CD4-positive, alpha-beta T cell (primary cell): Measurements from ENCODE around the gene TNRC18. TPM values are rescaled to one million over a fixed set of nuclear protein-coding genes. Genes with fewer than 3 reads are reported as not detected.

Experiments
- ATAC-seq: fragments of 200-7000 bp; cut with Tn5 transposase; one replicate; pipeline ENCODE4 v1.10.0; 2022; ENCODE audit warnings: mild to moderate bottlenecking; ENCODE audit not compliant: poor library complexity
- CTCF ChIA-PET: fragments of 350-600 bp; sonication (Branson Sonifier 250); formaldehyde crosslinking; loops from one replicate; lab custom pipeline; 2021; ENCODE audit warnings: antibody characterized with exemption, inconsistent platforms; lab: Charles Lee
- POLR2A ChIA-PET: fragments of 350-600 bp; sonication (Branson Sonifier 250); formaldehyde crosslinking; loops from one replicate; lab custom pipeline; 2021; ENCODE audit warnings: antibody characterized with exemption, inconsistent platforms; lab: Charles Lee
- DNase-seq, 14 experiments: peaks; one replicate each; pipeline ENCODE4 v3.0.0-alpha.2; 2013 to 2020; ENCODE audit warnings: mixed read lengths in 2 of 14
- H3K27ac ChIP-seq, 2 donors: one replicate each; pipeline versions ENCODE4 v1.5.1 to v1.7.0; 2013; ENCODE audit warnings: low read length in 2 of 2, low read depth in 1 of 2, mild to moderate bottlenecking in 1 of 2
- H3K27me3 ChIP-seq, 2 experiments: 1 replicate in 1 of 2; 2 replicates in 1 of 2; pipeline versions ENCODE4 v1.6.1 to v1.7.0; 2013; ENCODE audit warnings: low read length in 2 of 2, control low read depth in 1 of 2, mild to moderate bottlenecking in 1 of 2, moderate library complexity in 1 of 2; ENCODE audit not compliant: insufficient read depth in 2 of 2, control insufficient read depth in 1 of 2
- H3K36me3 ChIP-seq: one replicate; pipeline ENCODE4 v1.6.1; 2013; ENCODE audit warnings: low read length, control low read depth; ENCODE audit not compliant: insufficient read depth
- H3K4me1 ChIP-seq: one replicate; pipeline ENCODE4 v1.6.1; 2013; ENCODE audit warnings: low read length, control low read depth; ENCODE audit not compliant: insufficient read depth
- H3K4me3 ChIP-seq: one replicate; pipeline ENCODE4 v1.5.1; 2013; ENCODE audit warnings: mild to moderate bottlenecking, low read length, moderate library complexity
- H3K9me3 ChIP-seq, 2 experiments: 1 replicate in 1 of 2; 2 replicates in 1 of 2; pipeline versions ENCODE4 v1.6.1 to v1.7.0; 2013; ENCODE audit warnings: low read length in 2 of 2, mild to moderate bottlenecking in 2 of 2, control low read depth in 1 of 2, moderate library complexity in 1 of 2; ENCODE audit not compliant: control insufficient read depth in 1 of 2, insufficient read depth in 1 of 2
- H3K27ac Mint-ChIP-seq: one replicate; pipeline ENCODE4 v1.8.0; 2020; ENCODE audit warnings: mixed read lengths
- H3K27me3 Mint-ChIP-seq: one replicate; pipeline ENCODE4 v1.8.0; 2021; ENCODE audit warnings: mixed read lengths
- H3K36me3 Mint-ChIP-seq: one replicate; pipeline ENCODE4 v1.8.0; 2021; ENCODE audit warnings: low read depth, mixed read lengths
- H3K4me1 Mint-ChIP-seq: one replicate; pipeline ENCODE4 v1.8.0; 2021; ENCODE audit warnings: low read depth, mixed read lengths
- H3K4me3 Mint-ChIP-seq: one replicate; pipeline ENCODE4 v1.8.0; 2020; ENCODE audit warnings: mild to moderate bottlenecking, mixed read lengths
- H3K9me3 Mint-ChIP-seq: one replicate; pipeline ENCODE4 v1.8.0; 2020; ENCODE audit warnings: mixed read lengths
- intact Hi-C, 2 experiments: fragments of 100-400 bp; cut with DNase I in 1 of 2; cut with micrococcal nuclease in 1 of 2; formaldehyde crosslinking; loops; one replicate each; pipeline versions ENCODE4 v1.15.1 to v1.9.0; 2023 to 2025; cut with DNase I, micrococcal nuclease
- total RNA-seq, 174 experiments: library from RNA in 2 of 174; stranded (reverse) in 2 of 174; gene quantifications; one replicate each; pipeline ENCODE4 v1.2.3 and lab custom pipeline; 2021 to 2026
- TF ChIP-seq, protein P1 (sequence below): fragments of 200-600 bp; IDR thresholded peaks from one replicate; pipeline ENCODE4 v1.8.0; 2022; ENCODE audit warnings: antibody characterized with exemption, mild to moderate bottlenecking

The TNRC18 gene
- total RNA-seq, 2 experiments from 2014 or later = 69.9 TPM

DNA sequence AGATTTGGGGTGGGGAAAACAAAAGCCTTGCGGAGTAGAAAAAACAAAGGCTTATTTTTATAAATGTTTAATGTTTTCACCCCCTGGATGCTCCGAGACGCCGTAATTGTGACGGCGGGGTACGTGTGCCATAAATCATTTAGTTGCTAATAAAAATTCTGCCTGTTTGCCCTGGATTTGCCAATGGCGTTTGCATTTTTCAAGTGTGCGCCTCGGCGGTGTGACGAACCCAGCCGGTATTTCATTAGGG, 2.5 kb upstream of the TNRC18 start:
- Mint-ChIP-seq H3K4me3 (peak overlapping the region; percentile 42), H3K27me3 (peaks cover 76% of the 10 kb centered on the region), H3K9me3 (no peaks in the 10 kb centered on the region), H3K4me1 (peaks cover 41% of the 10 kb centered on the region), H3K36me3 (no peaks in the 10 kb centered on the region), H3K27ac (no peak overlapping the region)
- peak overlapping the region; percentile 42 for H3K4me3 ChIP-seq
- peak in 1 of 14 experiments; percentile 29 for DNase-seq
- no peak overlapping the region for H3K27ac ChIP-seq
- ChIA-PET CTCF (no interaction called here), POLR2A (interaction anchor here (1.4 kb wide), 1 partner anchor 29 kb away, joined by 5 read pairs; no protein-coding TSS in a partner anchor)
- intact Hi-C loops = no loop called here
- H3K36me3 ChIP-seq = no peaks in the 10 kb centered on the region
- peaks cover 0 to 61% of the 10 kb centered on the region in 2 experiments for H3K9me3 ChIP-seq
- TF ChIP-seq, protein P1, sequence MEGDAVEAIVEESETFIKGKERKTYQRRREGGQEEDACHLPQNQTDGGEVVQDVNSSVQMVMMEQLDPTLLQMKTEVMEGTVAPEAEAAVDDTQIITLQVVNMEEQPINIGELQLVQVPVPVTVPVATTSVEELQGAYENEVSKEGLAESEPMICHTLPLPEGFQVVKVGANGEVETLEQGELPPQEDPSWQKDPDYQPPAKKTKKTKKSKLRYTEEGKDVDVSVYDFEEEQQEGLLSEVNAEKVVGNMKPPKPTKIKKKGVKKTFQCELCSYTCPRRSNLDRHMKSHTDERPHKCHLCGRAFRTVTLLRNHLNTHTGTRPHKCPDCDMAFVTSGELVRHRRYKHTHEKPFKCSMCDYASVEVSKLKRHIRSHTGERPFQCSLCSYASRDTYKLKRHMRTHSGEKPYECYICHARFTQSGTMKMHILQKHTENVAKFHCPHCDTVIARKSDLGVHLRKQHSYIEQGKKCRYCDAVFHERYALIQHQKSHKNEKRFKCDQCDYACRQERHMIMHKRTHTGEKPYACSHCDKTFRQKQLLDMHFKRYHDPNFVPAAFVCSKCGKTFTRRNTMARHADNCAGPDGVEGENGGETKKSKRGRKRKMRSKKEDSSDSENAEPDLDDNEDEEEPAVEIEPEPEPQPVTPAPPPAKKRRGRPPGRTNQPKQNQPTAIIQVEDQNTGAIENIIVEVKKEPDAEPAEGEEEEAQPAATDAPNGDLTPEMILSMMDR = no peak
- peaks cover 86% of the 10 kb centered on the region for H3K4me1 ChIP-seq
- no peak for ATAC-seq
- H3K27me3 ChIP-seq = peaks cover 86 to 90% of the 10 kb centered on the region in 2 experiments

DNA sequence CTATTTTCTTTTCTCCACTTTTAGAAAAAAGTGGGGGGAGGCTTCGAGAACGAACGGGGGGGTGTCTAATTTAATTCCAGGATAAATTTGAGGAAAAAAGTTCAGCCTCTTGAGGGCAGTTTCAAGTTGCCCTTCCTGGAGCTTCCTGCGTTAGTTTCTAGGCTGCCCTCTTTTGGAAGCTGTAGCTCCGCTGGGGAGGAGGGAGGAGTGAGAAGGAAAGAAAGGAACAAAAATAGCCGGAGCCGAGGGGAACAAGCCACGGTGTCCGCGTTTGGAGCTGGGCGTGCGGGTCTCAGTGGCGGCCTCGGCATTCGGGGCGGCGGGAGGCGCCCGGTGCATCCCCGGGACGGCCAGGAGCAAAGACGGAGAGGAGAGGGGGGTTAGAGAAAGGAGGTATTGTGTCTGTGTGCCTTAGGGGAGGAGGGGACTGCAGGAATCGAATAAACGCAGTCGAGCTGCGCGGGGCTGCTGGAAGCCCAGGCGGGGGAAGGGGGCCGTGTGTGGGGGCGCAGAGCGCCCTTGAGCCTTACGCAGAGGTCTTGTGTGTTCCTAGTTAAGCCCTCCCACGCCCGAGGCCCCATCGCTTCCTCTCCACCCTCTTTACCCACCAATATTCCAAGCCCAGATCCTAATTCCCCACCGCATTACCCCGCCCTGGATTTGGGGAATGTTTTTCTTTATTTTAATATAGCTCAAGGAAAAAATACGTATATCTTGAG, 2.0 kb upstream of the TNRC18 start:
- Mint-ChIP-seq H3K27ac (no peak overlapping the region), H3K27me3 (peaks cover 75% of the 10 kb centered on the region), H3K9me3 (no peaks in the 10 kb centered on the region), H3K36me3 (no peaks in the 10 kb centered on the region), H3K4me3 (peak overlapping the region; percentile 42), H3K4me1 (peaks cover 42% of the 10 kb centered on the region)
- H3K27me3 ChIP-seq = peaks cover 88% of the 10 kb centered on the region in 2 experiments
- ChIA-PET POLR2A (interaction anchor here (1.4 kb wide), 1 partner anchor 29 kb away, joined by 5 read pairs; no protein-coding TSS in a partner anchor), CTCF (interaction anchor here (0.6 to 0.7 kb wide), 2 partner anchors 60 to 127 kb away, joined by 3 to 5 read pairs; no protein-coding TSS in a partner anchor)
- H3K27ac ChIP-seq = no peak overlapping the region
- DNase-seq (peak in 1 of 14 experiments; percentile 26), ATAC-seq (no peak)
- intact Hi-C loops = loop anchor here in 1 of 2 experiments (2.0 kb wide), 1 partner anchor 29 kb away; no protein-coding TSS in a partner anchor
- H3K4me3 ChIP-seq = peak overlapping the region; percentile 42
- peaks cover 91% of the 10 kb centered on the region for H3K4me1 ChIP-seq
- TF ChIP-seq, protein P1 = no peak
- peaks cover 0 to 62% of the 10 kb centered on the region in 2 experiments for H3K9me3 ChIP-seq
- H3K36me3 ChIP-seq = no peaks in the 10 kb centered on the region

DNA sequence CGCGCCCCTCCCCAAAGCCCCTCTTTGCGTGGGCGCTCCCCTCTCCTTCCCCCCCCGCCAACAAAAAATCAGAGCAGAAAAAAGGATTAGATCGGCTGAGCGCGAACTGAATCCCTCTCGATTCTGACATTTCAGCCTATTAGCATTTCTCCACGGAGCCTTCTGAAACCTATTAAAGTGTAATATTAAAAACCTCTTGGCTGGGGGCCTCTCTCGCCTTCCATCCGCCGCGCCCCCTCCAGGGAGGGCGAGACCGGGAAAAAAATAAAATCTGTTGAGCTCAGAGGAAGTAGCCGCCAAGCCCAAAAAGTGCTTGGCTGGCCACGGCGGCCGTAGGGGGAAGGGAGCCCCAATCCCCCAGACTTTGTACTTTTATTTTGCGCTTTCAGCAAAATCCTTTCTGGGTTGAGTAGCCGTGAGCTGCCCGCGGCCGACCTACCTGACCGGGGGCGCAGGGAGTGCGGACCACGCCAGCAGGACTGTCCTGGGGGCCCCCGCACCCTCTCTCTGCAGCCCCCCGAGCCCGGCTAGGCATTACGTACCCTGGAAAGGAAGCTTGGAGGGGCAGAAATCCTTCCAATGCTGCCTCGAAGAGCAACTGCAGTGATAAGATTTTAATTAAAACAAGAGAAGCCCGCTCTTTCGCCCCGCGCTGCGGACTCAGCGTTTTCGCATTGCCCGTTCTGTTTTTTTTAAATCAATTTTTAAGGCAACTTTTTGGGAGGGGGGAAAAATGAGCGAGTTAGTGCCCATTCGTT, 1.3 kb upstream of the TNRC18 start:
- ATAC-seq (no peak), DNase-seq (peak in 1 of 14 experiments; percentile 44)
- H3K9me3 Mint-ChIP-seq = no peaks in the 10 kb centered on the region
- H3K4me1 ChIP-seq = peaks cover 98% of the 10 kb centered on the region
- H3K4me3 ChIP-seq = peak overlapping the region; percentile 42
- peak overlapping the region; percentile 70 for H3K4me3 Mint-ChIP-seq
- H3K9me3 ChIP-seq = peaks cover 0 to 66% of the 10 kb centered on the region in 2 experiments
- intact Hi-C loops = loop anchor here in 1 of 2 experiments (2.0 kb wide), 1 partner anchor 28 kb away; no protein-coding TSS in a partner anchor
- CTCF ChIA-PET = interaction anchor here (0.7 kb wide), 1 partner anchor 59 kb away, joined by 3 read pairs; no protein-coding TSS in a partner anchor
- POLR2A ChIA-PET = interaction anchor here (1.4 to 3.6 kb wide), 2 partner anchors 28 kb away, joined by 5 to 25 read pairs; no protein-coding TSS in a partner anchor
- peaks cover 72% of the 10 kb centered on the region for H3K27me3 Mint-ChIP-seq
- TF ChIP-seq, protein P1 = no peak
- no peaks in the 10 kb centered on the region for H3K36me3 Mint-ChIP-seq
- no peak overlapping the region for H3K27ac ChIP-seq
- H3K27me3 ChIP-seq = peaks cover 86 to 88% of the 10 kb centered on the region in 2 experiments
- peak overlapping the region; percentile 61 for H3K27ac Mint-ChIP-seq
- no peaks in the 10 kb centered on the region for H3K36me3 ChIP-seq
- peaks cover 47% of the 10 kb centered on the region for H3K4me1 Mint-ChIP-seq
